Measurements from ENCODE around the gene SUSD3.

Gene SUSD3

DNA sequence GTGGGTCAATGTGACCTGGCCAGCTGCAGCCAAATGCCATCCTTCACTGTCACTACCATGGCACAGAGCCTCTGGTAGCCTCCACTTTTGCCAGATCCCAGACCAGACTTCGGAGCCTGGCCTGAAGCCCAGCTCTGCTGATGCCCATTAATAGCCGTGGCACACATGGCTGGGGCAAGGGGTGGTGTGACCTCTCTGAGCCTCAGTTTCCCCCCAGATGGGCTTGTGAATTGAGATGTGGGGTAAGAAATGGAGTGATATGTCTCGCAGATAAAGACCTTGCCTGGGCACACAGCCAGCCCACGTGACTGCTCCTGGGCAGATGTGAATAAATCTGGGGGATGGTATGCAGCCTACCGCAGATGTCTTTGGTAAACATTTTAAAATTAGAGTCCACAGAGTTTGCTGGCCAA lies 13.9 kb downstream of the SUSD3 start:
- no peak for DNase-seq (ENCODE audit: insufficient read length, low spot score)

DNA sequence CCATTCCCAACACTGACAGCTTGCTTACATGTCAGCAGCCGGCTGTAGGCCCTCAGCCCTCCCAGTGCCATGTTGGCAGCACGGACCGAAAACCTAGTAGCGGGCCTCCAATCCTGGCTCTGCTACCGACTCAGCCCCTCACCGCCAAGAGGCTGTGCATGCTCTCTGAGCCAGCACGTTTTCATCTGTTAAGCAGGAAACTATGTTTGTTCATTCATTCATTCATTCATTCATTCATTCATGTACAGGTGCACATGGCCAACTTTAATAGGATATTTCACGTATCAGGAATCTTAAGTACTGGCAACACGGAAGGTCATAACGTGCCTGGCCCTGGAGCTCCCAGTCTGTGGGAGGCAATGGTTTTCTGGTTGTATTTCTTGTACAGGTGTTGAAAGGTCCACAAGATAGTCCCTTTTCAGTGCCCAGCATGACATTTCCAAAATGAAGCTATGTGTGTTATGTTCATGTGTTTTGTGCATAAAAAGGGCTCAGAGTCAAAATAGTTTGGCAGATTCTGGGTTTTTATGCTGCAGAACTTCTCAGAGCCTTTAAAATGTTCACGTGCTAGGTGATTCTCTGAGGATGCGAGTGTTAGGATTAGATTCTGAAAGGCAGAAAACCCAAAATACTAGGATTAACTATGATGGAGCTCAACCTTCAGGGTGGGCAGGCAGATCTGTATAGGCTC lies 17.7 kb downstream of the SUSD3 start:
- FAIRE-seq (no peak), DNase-seq (ENCODE audit: insufficient read length, low spot score) (no peak)

More for the DNA sequence above, 13.9 kb downstream of the SUSD3 start:
- FAIRE-seq, result no peak

DNA sequence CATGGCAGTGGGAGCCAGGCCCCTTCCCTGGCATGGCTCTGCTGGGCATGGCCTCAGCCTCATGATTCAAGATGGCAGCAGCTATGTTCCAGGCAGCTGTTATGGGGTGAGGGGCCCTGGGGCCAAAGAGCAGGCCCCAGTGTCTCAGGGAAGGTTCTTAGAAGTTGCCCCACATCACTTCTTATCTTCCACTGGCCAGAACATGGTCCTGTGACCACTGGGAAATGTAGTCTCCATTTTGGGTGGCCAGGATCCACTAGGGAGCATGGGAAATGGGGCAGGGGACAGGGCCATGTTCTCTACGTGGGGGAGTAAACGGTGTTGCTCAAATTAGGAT lies 18.3 kb downstream of the SUSD3 start:
- DNase-seq (ENCODE audit: insufficient read length, low spot score) (no peak), FAIRE-seq (no peak)

DNA sequence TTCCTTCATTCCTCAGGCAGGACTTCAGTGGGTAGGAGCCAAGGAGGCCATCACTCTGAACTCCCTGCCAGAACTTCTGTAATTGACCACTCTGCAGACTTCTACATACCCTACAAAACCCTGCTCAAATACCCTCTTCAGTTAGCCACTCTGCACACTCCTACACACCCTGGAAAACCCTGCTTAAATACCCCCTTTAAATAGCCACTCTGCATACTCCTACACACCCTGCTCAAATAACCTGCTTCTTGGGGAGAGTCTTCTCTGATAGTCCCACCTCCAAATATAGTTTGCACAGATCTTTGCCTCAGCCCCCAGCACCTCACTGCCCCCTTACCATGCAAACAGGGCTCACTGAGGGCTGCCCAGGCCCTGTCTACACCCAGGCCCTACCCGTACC lies 18.9 kb downstream of the SUSD3 start:
- FAIRE-seq (no peak), DNase-seq (ENCODE audit: insufficient read length, low spot score) (no peak)

DNA sequence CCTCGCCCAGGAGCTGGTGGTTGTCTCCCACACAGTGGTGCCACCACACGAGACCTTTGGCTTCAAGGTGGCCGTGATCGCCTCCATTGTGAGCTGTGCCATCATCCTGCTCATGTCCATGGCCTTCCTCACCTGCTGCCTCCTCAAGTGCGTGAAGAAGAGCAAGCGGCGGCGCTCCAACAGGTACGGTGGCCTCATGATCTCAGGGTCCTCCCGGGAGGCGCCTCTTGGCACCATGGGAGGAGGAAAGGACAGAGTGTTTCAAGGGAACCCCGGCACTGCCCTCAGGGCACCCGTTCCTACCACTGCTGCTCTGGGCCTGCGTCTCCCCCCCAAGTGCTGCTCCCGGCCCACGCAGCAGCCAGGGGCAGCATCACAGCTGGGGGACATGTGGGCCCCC lies 19.3 kb downstream of the SUSD3 start:
- no peak for DNase-seq (ENCODE audit: insufficient read length, low spot score)
- no peak for FAIRE-seq

DNA sequence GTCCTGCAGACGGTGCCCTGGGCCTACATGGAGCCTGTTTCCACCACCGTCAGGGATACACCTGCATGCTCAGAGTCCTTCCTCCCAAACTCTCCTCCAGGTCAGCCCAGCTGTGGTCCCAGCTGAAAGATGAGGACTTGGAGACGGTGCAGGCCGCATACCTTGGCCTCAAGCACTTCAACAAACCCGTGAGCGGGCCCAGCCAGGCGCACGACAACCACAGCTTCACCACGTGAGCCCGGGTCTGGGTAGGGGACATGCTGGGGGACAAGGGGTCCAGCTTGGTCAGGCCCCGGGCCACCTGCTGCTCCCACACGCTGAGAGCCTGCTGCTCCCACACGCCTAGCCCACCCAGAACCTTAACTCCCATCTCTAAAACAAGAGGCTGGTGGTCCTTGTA lies 20.9 kb downstream of the SUSD3 start:
- DNase-seq (ENCODE audit: insufficient read length, low spot score), result no peak
- FAIRE-seq, result no peak

DNA sequence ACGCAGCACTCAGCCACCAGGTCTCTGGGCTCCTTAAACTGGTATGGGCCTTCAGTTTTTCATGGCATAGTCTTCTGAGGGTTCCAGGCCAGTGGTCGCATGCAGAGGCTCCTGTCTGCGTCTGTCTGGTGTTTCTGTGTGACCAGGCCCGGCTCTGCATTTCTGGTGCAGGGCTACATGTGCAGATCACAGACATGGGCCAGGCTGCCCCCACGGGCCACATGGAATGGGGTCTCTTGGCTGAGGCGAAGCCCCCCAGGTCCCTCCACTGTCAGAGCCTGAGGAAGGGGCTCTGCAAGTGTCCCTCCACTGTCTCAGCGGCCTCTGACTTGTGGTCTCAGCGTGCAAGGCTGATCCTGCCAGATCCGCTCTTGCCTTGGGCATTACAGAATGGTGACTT lies 21.9 kb downstream of the SUSD3 start:
- no peak for DNase-seq (ENCODE audit: insufficient read length, low spot score)
- no peak for FAIRE-seq

DNA sequence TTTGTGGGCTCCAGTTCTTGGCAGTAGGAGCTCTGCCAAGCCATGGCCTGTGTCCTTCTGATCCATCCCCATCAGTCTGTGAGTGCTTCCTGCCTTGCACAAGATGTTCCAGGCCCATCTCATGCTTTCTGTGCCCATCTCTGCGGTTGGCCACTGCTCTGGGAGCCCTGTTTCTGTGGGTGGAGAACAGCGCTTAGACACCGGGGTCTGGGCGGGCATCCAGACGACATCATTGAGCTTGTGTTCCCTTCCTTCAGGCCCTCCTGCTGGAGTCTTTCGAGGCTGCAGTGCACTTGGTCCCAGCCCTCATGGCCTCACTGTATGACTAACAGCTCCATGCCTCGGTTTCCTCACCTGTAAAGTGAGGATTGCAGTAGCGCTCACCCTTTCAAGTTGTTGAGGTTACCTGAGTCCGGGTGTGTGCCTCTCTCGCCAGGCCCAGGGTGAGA lies 22.6 kb downstream of the SUSD3 start:
- no peak for DNase-seq (ENCODE audit: insufficient read length, low spot score)
- no peak for FAIRE-seq

DNA sequence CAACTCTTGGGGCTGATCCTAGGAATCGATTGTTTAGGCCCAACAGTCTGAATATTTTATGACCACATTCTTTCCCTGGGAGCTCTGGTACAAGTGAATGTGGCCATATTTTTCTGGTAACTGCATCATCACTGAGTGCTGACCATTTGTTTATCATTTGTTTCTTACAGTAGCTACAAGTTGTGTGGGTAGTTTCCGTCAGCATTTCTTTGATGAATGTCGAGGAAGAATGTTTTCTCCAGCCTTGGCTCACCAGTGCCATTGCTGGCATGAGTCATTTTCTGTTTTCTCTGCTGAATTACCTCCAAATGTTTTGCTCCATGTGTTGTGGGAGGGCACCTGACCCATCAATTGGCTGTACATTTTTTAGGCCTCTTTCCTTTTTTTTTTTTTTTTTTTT lies 23.4 kb downstream of the SUSD3 start:
- FAIRE-seq (no peak), DNase-seq (ENCODE audit: insufficient read length, low spot score) (no peak)

DNA sequence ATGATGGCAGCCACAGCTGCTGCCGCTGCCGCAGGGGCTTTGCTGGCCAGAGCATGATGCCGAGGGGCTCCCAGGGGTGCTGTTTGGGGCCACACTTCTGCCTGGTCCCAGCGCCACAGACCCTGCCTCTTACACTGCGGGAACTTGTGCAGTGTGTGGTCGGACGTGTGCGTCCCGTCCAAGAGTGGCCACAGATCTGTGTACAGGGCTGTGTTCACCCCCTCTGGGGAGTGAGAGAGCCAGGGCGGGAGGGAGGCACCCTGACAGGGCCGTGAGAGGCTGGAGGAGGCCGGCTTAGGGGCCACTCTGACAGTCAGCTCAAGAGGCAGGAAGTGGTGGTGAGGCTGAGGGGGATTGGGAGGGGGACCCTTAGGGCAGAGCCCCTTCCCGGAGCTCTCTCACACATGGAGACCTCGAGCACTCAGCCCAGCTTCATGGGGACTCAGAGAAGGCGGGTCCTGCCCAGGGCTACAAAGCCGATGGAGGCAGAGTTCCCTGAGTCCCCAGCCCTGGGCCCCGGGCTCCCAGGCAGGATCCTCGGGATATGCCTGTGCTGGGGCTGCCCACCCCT lies 24.4 kb downstream of the SUSD3 start:
- FAIRE-seq, result no peak

DNA sequence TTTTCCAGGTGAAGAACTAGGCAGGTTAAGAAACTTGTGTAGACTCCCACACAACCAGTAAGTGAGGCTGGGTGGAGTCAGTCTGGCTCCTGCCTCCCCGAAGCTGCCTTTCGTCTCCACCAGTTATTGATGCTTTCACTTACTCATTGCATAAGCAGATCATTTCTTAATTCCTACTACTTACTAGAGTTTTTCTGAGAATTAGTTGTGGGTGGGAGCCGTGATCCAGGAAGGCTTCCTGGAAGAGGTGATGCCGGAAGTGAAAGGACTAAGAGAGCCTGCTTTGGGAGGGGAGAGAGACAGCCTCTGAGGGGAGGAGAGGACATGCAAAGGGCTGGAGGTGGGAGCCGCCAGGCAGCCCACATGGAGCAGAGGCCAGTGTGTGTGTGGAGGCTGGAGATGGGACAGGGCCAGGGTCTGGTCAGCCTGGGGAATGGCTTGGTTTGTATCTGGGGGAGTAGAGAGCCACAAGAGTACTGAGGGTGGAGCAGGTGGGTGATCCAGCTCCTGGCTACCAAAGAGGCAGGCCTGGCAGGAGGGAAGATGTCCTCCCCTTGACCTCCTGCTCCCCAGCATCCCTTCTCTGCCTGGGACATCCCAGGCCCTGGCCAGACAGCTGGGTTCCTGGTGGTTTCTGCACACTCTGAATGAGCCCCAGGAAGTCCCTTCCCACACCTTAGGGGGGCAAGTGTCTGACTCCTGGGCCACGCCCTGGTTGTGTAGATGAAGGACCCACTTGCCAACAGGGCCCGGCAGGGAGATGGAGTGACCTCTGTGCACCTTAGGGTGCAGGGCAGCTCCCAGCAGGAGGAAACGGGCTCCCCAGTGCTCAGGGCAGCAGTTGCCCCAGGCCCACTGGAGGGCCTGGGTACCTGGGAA lies 25.3 kb downstream of the SUSD3 start:
- DNase-seq (ENCODE audit: insufficient read length, low spot score) (no peak), FAIRE-seq (no peak)

More for the DNA sequence above, 24.4 kb downstream of the SUSD3 start:
- DNase-seq (ENCODE audit: insufficient read length, low spot score), result no peak

DNA sequence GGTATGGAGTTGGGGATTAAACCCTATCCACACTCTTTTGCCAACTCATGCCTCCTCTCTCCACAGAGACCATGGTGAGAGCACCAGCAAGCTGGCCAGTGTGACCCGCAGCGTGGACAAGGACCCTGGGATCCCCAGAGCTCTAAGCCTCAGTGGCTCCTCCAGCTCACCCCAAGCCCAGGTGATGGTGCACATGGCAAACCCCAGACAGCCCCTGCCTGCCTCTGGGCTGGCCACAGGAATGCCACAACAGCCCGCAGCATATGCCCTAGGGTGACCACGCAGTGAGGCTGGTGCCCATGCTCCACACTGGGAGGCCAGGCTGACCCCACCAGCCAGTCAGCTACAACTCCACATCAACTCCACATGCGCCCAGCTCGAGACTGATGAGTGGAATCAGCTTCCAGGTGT lies 26.0 kb downstream of the SUSD3 start:
- no peak for DNase-seq (ENCODE audit: insufficient read length, low spot score)
- no peak for FAIRE-seq

DNA sequence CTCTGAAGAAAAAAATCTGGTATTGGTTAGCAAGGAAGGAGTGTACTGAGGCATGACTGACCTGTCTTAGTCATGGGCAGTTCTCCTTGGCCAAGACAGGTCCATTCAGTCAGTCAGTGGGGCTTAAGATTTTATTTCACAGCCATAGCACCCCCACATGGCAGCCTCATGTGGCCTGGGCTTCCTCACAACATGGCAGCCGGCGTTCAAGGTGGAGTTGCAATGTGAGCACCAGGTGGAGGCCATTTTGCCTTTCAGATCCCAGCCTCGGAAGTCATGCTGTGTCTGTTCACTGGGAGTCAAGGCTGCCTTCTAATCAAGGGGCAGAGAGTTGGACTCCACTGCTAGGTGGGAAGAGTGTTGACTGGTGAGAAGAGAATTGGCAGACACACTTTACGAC lies 27.2 kb downstream of the SUSD3 start:
- DNase-seq (ENCODE audit: insufficient read length, low spot score), result no peak
- no peak for FAIRE-seq

DNA sequence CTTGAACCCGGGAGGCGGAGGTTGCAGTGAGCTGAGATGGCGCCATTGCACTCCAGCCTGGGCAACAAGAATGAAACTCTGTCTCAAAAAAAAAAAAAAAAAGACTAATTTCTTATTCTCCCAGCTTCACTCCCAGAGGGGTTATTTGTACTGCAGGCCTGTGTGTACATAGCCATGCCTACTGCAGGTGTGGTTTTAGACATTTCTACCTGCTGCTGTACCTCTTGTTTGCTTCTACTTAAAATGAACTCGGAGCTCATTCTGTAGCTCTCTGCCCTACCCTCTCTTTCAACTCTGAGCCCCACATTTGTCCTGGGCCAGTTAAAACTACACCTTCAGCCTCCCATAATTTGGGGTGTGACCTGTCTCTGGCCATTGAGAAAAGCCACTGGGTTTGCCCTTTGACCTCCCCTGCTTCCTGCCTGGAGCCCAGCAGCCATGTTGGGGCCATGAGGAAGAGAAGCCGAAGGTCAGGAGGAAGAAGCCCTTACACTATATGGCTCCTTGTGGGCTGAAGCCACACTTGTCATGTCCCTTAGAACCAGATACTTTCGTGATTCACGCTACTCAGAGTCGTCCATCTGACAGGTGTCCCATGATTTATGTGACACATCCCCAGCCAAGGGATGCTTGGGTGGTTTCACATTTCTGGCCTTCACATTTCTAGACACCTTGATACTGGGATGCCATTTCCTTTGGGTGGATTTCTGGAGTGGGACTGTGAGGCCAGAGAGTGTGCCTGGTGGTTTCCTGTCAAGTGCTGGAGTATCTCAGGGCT lies 28.1 kb downstream of the SUSD3 start:
- no peak for FAIRE-seq
- DNase-seq (ENCODE audit: insufficient read length, low spot score), result no peak

DNA sequence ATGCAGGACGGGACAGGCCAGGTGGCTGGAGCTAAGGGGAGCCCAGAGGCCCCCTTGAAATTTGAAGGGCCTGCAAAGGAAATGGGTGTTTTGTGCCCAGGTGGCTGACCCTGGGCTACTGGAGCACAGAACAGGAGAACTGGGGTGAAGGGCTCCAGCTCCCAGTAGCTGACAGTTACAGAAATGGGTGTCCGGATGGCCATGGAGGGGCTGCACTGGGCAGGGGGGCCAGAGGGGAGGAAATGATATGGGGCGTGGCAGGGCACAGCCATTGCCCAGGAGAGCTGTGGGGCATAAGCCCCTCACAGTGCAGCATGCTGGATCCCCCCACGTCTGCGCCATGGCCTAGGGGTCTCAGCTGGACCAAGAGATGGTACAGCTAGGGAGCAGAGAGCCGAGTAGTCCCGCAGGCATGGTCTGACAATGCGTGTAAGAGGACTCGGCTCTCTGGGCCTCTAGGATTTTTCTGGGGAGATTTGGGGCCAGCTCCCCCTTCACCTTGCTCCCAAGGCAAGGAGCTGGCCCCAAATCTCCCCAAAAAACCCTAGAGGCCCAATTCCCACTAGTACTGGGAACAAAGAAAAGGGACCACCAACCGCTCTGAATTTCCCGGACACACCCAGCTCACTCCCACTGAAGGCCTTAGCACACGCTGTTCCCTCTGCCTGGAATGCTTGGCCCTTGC lies 29.6 kb downstream of the SUSD3 start:
- DNase-seq (ENCODE audit: insufficient read length, low spot score), result no peak
- no peak for FAIRE-seq

DNA sequence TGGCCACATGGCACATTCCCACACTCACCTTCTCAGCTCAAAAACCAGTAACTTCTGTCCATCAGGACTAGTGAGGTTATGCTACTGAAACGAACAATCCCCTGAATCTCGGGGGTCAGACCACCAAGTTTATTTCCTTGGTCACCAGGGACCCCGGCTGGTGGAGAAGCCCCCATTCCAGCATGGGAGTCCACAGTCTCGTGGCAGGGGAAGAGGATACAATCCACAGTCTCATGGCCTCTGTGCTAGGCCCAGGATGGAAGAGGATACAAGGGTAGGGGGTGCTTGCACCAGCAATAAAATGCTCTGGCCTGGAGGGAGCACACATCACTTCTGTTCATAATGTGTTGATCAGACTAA lies 30.1 kb downstream of the SUSD3 start:
- no peak for FAIRE-seq
- no peak for DNase-seq (ENCODE audit: insufficient read length, low spot score)

DNA sequence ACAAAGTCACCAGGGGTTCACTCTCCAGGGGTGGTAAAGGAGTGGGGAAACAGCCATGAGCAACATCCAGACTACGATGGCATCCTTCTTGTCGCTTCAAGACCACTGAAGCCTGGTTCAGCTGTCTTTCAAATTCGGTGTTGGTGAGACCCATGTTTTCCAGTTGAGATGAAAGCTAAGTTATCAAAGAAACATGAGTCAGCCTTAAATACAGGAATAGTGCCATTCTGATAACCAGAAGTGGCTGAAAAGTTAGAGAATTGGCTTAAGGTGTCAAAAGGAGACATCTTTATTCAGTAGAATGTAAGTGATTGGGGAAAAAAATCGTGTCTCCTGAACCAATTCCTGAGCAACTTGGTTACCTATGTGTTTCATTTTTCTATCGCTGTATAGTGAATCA lies 30.5 kb downstream of the SUSD3 start:
- FAIRE-seq, result no peak

DNA sequence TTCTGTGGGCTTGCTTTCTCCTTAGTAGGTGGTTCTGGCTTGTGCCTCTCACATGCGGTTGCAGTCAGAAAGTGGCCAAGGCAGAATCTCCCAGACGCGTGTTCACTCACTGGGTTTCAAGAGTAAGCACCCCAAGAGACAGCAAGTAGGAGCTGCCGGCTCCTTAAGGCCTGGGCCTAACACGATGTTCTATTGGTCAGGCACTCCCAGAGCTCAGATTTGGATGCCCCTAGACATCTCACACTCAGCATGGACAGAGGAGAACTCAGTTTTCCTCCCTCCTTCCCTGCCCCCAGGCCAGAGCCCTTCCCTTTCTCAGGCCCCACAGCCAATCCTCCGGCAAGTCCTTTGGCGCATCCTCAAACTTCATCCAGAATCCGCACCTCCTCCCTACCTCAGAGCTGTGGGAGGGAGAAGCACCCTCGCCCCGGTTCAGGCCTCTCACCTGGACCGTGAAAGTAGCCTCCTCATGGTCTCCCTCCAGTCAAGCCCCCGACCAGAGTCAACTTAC lies 31.0 kb downstream of the SUSD3 start:
- DNase-seq (ENCODE audit: insufficient read length, low spot score) (no peak), FAIRE-seq (no peak)

More for the DNA sequence above, 30.5 kb downstream of the SUSD3 start:
- no peak for DNase-seq (ENCODE audit: insufficient read length, low spot score)

DNA sequence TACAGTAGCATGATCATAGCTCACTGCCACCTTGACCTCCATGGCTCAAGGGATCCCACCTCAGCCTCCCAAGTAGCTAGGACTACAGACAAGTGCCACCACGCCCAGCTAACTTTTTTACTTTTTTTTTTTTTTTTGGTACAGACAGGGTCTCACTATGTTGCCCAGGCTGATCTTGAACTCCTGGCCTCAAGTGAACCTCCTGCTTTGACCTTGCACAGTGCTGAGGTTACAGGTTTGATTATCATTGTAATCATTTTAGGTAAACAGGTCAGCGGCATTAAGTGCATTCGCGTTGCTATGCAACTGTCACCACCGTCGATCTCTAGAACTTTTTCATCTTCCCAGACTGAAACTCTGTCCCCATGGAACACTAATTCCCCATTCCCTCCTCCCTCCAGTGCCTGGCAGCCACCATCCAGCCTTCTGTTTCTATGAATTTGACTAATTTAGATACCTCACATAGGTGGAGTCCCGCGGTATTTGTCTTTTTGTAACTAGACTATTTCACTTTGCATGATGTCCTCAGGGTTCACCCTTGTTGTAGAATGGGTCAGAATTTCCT lies 31.7 kb downstream of the SUSD3 start:
- DNase-seq (ENCODE audit: insufficient read length, low spot score), result no peak
- no peak for FAIRE-seq

DNA sequence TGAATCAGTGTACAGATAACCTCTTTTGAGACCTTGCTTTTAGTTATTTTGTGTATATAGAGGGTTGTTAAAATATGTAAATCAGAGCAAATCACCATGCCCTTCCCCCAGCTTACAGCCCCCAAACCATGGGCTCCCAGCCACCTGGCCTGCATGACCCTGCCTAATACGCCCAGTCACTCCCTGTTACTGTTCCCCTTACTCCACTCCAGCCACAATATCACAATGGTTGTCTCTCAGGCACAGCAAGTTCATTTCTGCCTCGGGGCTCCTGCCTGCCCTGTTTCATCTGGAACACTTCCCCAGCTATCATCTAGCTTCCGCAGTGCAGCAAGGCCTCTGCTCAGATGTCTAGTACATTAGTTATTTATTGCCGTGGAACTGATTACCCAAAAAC lies 32.6 kb downstream of the SUSD3 start:
- no peak for FAIRE-seq
- no peak for DNase-seq (ENCODE audit: insufficient read length, low spot score)
